Measurements from ENCODE around the gene WIPF1. TPM values are rescaled to one million over a fixed set of nuclear protein-coding genes. Genes with fewer than 3 reads are reported as not detected.

Gene WIPF1
- polyA plus RNA-seq, 1 donor (not counting 4 experiments of a cell fraction or from before 2014, with no cell fraction given), result 0.16 TPM

GRCh38 chr2:174527959-174528358 is 69.6 kb downstream of the WIPF1 start:
- Histone ChIP-seq H3K79me2 (ENCODE audit: control insufficient read depth, insufficient read depth, low read length) (no peaks in the 10 kb centered on the region), H3K9ac (ENCODE audit: control insufficient read depth, extremely low read depth, insufficient read depth, low read length) (no peak overlapping the region), H3K4me1 (ENCODE audit: control insufficient read depth, extremely low read depth, insufficient read depth, low read length) (peaks cover 13% of the 10 kb centered on the region), H3K27me3 (ENCODE audit: control insufficient read depth, extremely low read depth, insufficient read depth, low read length) (no peaks in the 10 kb centered on the region), H3K9me3 (ENCODE audit: control insufficient read depth, low read depth, low read length) (no peaks in the 10 kb centered on the region), H3K27ac (ENCODE audit: control insufficient read depth, insufficient read depth, low read length) (no peak overlapping the region), H3K36me3 (ENCODE audit: control insufficient read depth in 2 of 2, extremely low read depth in 1 of 2, insufficient read depth in 2 of 2, low read length in 2 of 2) (no peaks in the 10 kb centered on the region), H4K20me1 (ENCODE audit: control insufficient read depth, extremely low read depth, insufficient read depth, low read length) (no peaks in the 10 kb centered on the region), H3K4me2 (ENCODE audit: control insufficient read depth, extremely low read depth, insufficient read depth, low read depth, low read length) (no peak overlapping the region), H3K4me3 (ENCODE audit: control insufficient read depth in 2 of 3, extremely low read depth in 1 of 3, insufficient read depth in 2 of 3, low read depth in 1 of 3, low read length in 3 of 3) (no peak overlapping the region), H2AFZ (ENCODE audit: control insufficient read depth, low read length) (no peak overlapping the region), H3K9me1 (ENCODE audit: control insufficient read depth, extremely low read depth, insufficient read depth, low read length) (no peaks in the 10 kb centered on the region)
- DNase-seq (ENCODE audit: low read depth, low spot score) (no peak), FAIRE-seq (no peak)
- dilution Hi-C loops (cut with MboI; ENCODE audit: extremely low pct_ligation_motif_present, low sequenced_read_pairs), result no loop called here
- TF ChIP-seq CTCF (optimal IDR thresholded peaks at IDR 0.05 in 1 of 3, IDR thresholded peaks at IDR 0.05 in 1 of 3, conservative IDR thresholded peaks at IDR 0.05 in 1 of 3; ENCODE audit: extremely low read depth in 1 of 3, insufficient read depth in 2 of 3, low read length in 3 of 3) (no peak), EZH2 (IDR thresholded peaks at IDR 0.05; ENCODE audit: low read length) (no peak)

- no peak for FAIRE-seq
- dilution Hi-C loops (cut with MboI; ENCODE audit: extremely low pct_ligation_motif_present, low sequenced_read_pairs), result no loop called here
- Histone ChIP-seq H4K20me1 (ENCODE audit: control insufficient read depth, extremely low read depth, insufficient read depth, low read length) (no peaks in the 10 kb centered on the region), H3K9me1 (ENCODE audit: control insufficient read depth, extremely low read depth, insufficient read depth, low read length) (no peaks in the 10 kb centered on the region), H3K9ac (ENCODE audit: control insufficient read depth, extremely low read depth, insufficient read depth, low read length) (no peak overlapping the region), H3K79me2 (ENCODE audit: control insufficient read depth, insufficient read depth, low read length) (no peaks in the 10 kb centered on the region), H2AFZ (ENCODE audit: control insufficient read depth, low read length) (no peak overlapping the region), H3K4me3 (ENCODE audit: control insufficient read depth in 2 of 3, extremely low read depth in 1 of 3, insufficient read depth in 2 of 3, low read depth in 1 of 3, low read length in 3 of 3) (no peak overlapping the region), H3K27ac (ENCODE audit: control insufficient read depth, insufficient read depth, low read length) (no peak overlapping the region), H3K4me2 (ENCODE audit: control insufficient read depth, extremely low read depth, insufficient read depth, low read depth, low read length) (no peak overlapping the region), H3K36me3 (ENCODE audit: control insufficient read depth in 2 of 2, extremely low read depth in 1 of 2, insufficient read depth in 2 of 2, low read length in 2 of 2) (no peaks in the 10 kb centered on the region), H3K9me3 (ENCODE audit: control insufficient read depth, low read depth, low read length) (no peaks in the 10 kb centered on the region), H3K4me1 (ENCODE audit: control insufficient read depth, extremely low read depth, insufficient read depth, low read length) (peaks cover 11% of the 10 kb centered on the region), H3K27me3 (ENCODE audit: control insufficient read depth, extremely low read depth, insufficient read depth, low read length) (no peaks in the 10 kb centered on the region)
- TF ChIP-seq CTCF (optimal IDR thresholded peaks at IDR 0.05 in 1 of 3, IDR thresholded peaks at IDR 0.05 in 1 of 3, conservative IDR thresholded peaks at IDR 0.05 in 1 of 3; ENCODE audit: extremely low read depth in 1 of 3, insufficient read depth in 2 of 3, low read length in 3 of 3), result no peak
- TF ChIP-seq EZH2 (IDR thresholded peaks at IDR 0.05; ENCODE audit: low read length), result no peak
- no peak for DNase-seq (ENCODE audit: low read depth, low spot score)
Measured at GRCh38 chr2:174527101-174527721, 70.4 kb downstream of the WIPF1 start.

Data from keratinocyte (primary cell).